ENCODE data around the gene DGCR2. TPM values are rescaled to one million over a fixed set of nuclear protein-coding genes. Genes with fewer than 3 reads are reported as not detected.

The DGCR2 gene
- polyA plus RNA-seq, 1 donor (not counting 4 experiments of a cell fraction or from before 2014, with no cell fraction given), result 23.2 TPM

DNA sequence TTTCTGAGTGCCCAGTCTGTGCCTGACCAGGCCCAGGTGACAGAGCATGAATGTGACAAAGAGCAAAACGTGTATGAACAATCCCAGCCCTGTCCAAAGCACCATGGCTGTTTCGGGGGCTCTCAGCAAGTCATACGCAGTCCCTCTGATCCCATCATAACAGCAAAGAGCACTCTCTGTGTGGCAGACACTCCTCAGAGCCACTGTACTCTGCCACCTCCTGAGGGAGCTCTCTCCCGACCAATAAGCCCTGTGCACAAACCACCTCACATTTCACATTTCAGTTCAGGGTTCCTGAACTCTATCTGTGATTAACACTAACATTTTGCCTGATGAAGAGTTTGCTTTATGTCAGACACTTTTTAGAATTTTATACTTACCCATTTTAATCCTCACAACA lies 6.6 kb downstream of the DGCR2 start:
- H3K27ac ChIP-seq (ENCODE audit: control insufficient read depth, insufficient read depth, low read length), result no peak overlapping the region
- no peaks in the 10 kb centered on the region for H3K27me3 ChIP-seq (ENCODE audit: control insufficient read depth, extremely low read depth, insufficient read depth, low read length)
- H4K20me1 ChIP-seq (ENCODE audit: control insufficient read depth, extremely low read depth, insufficient read depth, low read length), result peaks cover 42% of the 10 kb centered on the region
- H3K9me1 ChIP-seq (ENCODE audit: control insufficient read depth, extremely low read depth, insufficient read depth, low read length), result peaks cover 17% of the 10 kb centered on the region
- FAIRE-seq (peak; percentile 17), DNase-seq (ENCODE audit: low read depth, low spot score) (no peak)
- H3K9ac ChIP-seq (ENCODE audit: control insufficient read depth, extremely low read depth, insufficient read depth, low read length), result no peak overlapping the region
- H2AFZ ChIP-seq (ENCODE audit: control insufficient read depth, low read length), result no peak overlapping the region
- TF ChIP-seq EZH2 (IDR thresholded peaks at IDR 0.05; ENCODE audit: low read length), result no peak
- TF ChIP-seq, protein P1, sequence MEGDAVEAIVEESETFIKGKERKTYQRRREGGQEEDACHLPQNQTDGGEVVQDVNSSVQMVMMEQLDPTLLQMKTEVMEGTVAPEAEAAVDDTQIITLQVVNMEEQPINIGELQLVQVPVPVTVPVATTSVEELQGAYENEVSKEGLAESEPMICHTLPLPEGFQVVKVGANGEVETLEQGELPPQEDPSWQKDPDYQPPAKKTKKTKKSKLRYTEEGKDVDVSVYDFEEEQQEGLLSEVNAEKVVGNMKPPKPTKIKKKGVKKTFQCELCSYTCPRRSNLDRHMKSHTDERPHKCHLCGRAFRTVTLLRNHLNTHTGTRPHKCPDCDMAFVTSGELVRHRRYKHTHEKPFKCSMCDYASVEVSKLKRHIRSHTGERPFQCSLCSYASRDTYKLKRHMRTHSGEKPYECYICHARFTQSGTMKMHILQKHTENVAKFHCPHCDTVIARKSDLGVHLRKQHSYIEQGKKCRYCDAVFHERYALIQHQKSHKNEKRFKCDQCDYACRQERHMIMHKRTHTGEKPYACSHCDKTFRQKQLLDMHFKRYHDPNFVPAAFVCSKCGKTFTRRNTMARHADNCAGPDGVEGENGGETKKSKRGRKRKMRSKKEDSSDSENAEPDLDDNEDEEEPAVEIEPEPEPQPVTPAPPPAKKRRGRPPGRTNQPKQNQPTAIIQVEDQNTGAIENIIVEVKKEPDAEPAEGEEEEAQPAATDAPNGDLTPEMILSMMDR (optimal IDR thresholded peaks at IDR 0.05 in 1 of 3, IDR thresholded peaks at IDR 0.05 in 1 of 3, conservative IDR thresholded peaks at IDR 0.05 in 1 of 3; ENCODE audit: extremely low read depth in 1 of 3, insufficient read depth in 2 of 3, low read length in 3 of 3), result peak in 2 of 3 experiments; percentile 36 to 74
- peaks cover 92% of the 10 kb centered on the region for H3K79me2 ChIP-seq (ENCODE audit: control insufficient read depth, insufficient read depth, low read length)
- H3K4me2 ChIP-seq (ENCODE audit: control insufficient read depth, extremely low read depth, insufficient read depth, low read depth, low read length), result no peak overlapping the region
- dilution Hi-C loops (cut with MboI; ENCODE audit: extremely low pct_ligation_motif_present, low sequenced_read_pairs), result no loop called here
- H3K9me3 ChIP-seq (ENCODE audit: control insufficient read depth, low read depth, low read length), result no peaks in the 10 kb centered on the region
- H3K4me3 ChIP-seq (ENCODE audit: control insufficient read depth in 2 of 3, extremely low read depth in 1 of 3, insufficient read depth in 2 of 3, low read depth in 1 of 3, low read length in 3 of 3), result no peak overlapping the region
- peaks cover 10% of the 10 kb centered on the region for H3K4me1 ChIP-seq (ENCODE audit: control insufficient read depth, extremely low read depth, insufficient read depth, low read length)
- peaks cover 14 to 22% of the 10 kb centered on the region in 2 experiments for H3K36me3 ChIP-seq (ENCODE audit: control insufficient read depth in 2 of 2, extremely low read depth in 1 of 2, insufficient read depth in 2 of 2, low read length in 2 of 2)

DNA sequence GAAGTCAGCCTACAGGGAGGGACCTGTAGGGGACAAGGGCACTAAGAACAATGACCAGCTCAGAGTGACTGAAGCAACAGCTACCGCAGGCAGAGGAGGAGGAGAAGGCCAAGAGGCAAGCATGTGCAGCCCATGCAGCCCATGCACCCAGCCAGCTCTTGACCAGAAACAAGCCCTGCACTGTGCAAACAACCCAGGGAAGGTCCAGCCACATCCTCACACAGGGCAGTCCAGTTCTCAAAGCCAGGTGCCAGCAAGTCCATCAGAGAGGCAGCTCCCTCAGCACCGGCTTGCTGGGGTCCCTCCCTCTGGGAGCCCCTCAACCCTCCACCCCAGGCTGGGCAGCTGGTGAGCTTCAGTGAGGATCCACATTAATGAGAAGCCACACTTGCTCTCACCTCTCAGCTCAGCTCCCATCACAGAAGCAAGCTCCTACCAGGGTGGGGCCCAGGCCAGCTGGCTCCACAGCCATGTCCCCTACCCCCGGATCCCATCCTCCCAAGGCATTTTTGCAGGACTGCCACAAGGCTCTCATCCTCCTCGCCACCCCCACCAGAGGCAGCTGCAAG lies 7.1 kb downstream of the DGCR2 start:
- Histone ChIP-seq H3K36me3 (ENCODE audit: control insufficient read depth in 2 of 2, extremely low read depth in 1 of 2, insufficient read depth in 2 of 2, low read length in 2 of 2) (peaks cover 14 to 22% of the 10 kb centered on the region in 2 experiments), H3K4me1 (ENCODE audit: control insufficient read depth, extremely low read depth, insufficient read depth, low read length) (peaks cover 9% of the 10 kb centered on the region), H4K20me1 (ENCODE audit: control insufficient read depth, extremely low read depth, insufficient read depth, low read length) (peaks cover 43% of the 10 kb centered on the region), H3K9ac (ENCODE audit: control insufficient read depth, extremely low read depth, insufficient read depth, low read length) (no peak overlapping the region), H3K4me2 (ENCODE audit: control insufficient read depth, extremely low read depth, insufficient read depth, low read depth, low read length) (no peak overlapping the region), H3K79me2 (ENCODE audit: control insufficient read depth, insufficient read depth, low read length) (peaks cover 91% of the 10 kb centered on the region), H3K9me3 (ENCODE audit: control insufficient read depth, low read depth, low read length) (no peaks in the 10 kb centered on the region), H3K27ac (ENCODE audit: control insufficient read depth, insufficient read depth, low read length) (no peak overlapping the region), H3K9me1 (ENCODE audit: control insufficient read depth, extremely low read depth, insufficient read depth, low read length) (peaks cover 13% of the 10 kb centered on the region), H2AFZ (ENCODE audit: control insufficient read depth, low read length) (no peak overlapping the region), H3K27me3 (ENCODE audit: control insufficient read depth, extremely low read depth, insufficient read depth, low read length) (no peaks in the 10 kb centered on the region), H3K4me3 (ENCODE audit: control insufficient read depth in 2 of 3, extremely low read depth in 1 of 3, insufficient read depth in 2 of 3, low read depth in 1 of 3, low read length in 3 of 3) (no peak overlapping the region)
- no peak for FAIRE-seq
- dilution Hi-C loops (cut with MboI; ENCODE audit: extremely low pct_ligation_motif_present, low sequenced_read_pairs), result no loop called here
- no peak for DNase-seq (ENCODE audit: low read depth, low spot score)
- TF ChIP-seq EZH2 (IDR thresholded peaks at IDR 0.05; ENCODE audit: low read length), result no peak
- TF ChIP-seq, protein P1 (optimal IDR thresholded peaks at IDR 0.05 in 1 of 3, IDR thresholded peaks at IDR 0.05 in 1 of 3, conservative IDR thresholded peaks at IDR 0.05 in 1 of 3; ENCODE audit: extremely low read depth in 1 of 3, insufficient read depth in 2 of 3, low read length in 3 of 3), result no peak
